SH-SY5Y (cell line): Measurements from ENCODE around the gene C14orf119.

Source experiments
- GATA2 ChIP-seq: IDR thresholded peaks from 2 replicates; pipeline ENCODE4 v1.6.1; 2011; ENCODE audit warnings: mild to moderate bottlenecking, low read depth, low read length
- GATA3 ChIP-seq: IDR thresholded peaks from 2 replicates; pipeline ENCODE4 v1.6.1; 2011; ENCODE audit warnings: low read depth, mild to moderate bottlenecking, low read length, moderate library complexity

- no peak for TF ChIP-seq GATA2
- TF ChIP-seq GATA3 = no peak
These were observed 14.5 kb downstream of the C14orf119 start for GRCh38 chr14:23109769-23110168.
